Left ventricle myocardium inferior (tissue), 1 donor: ENCODE results near the gene PABPN1L. TPM values are rescaled to one million over a fixed set of nuclear protein-coding genes. Genes with fewer than 3 reads are reported as not detected.
A peak's percentile ranks its signal among the peaks of the same experiment; 100 is the strongest.

Source experiments
- DNase-seq: peaks from one replicate; pipeline ENCODE4 v3.0.0-alpha.2; 2020
- H3K27ac ChIP-seq: fragments of 200-600 bp; replicated peaks from 2 replicates; pipeline ENCODE4 v1.8.0; 2021
- H3K27me3 ChIP-seq: fragments of 200-600 bp; 2 replicates; pipeline ENCODE4 v1.8.0; 2021; ENCODE audit warnings: low read depth
- H3K36me3 ChIP-seq: fragments of 200-600 bp; 2 replicates; pipeline ENCODE4 v1.8.0; 2021
- H3K4me1 ChIP-seq: fragments of 200-600 bp; 2 replicates; pipeline ENCODE4 v1.8.0; 2021
- H3K4me3 ChIP-seq: fragments of 200-600 bp; 2 replicates; pipeline ENCODE4 v1.8.0; 2021; ENCODE audit warnings: mild to moderate bottlenecking, moderate library complexity
- H3K9me3 ChIP-seq: fragments of 200-600 bp; replicated peaks from 2 replicates; pipeline ENCODE4 v1.8.0; 2021
- CTCF ChIP-seq: fragments of 200-600 bp; IDR thresholded peaks from 2 replicates; pipeline ENCODE4 v1.8.0; 2021; ENCODE audit warnings: antibody characterized with exemption, mild to moderate bottlenecking, borderline replicate concordance
- intact Hi-C: fragments of 100-400 bp; cut with micrococcal nuclease; formaldehyde crosslinking; loops from one replicate; pipeline ENCODE4 v1.11.0; 2022
- total RNA-seq: library from RNA; stranded (reverse); fragmentation: NEBNext Ultra II Directional; extraction: Animal tissue kit (Norgen Biotek cat#: 25700); gene quantifications from one replicate; pipeline ENCODE4 v1.2.1, GENCODE V29; 2021
- donor health status: DM: no; HTN: yes; CAD: no; lungs with severe emphysema.

PABPN1L gene
- total RNA-seq, 1 donor from 2014 or later: not detected

GRCh38 chr16:88856122-88856827 is 10.2 kb downstream of the PABPN1L start:
- H3K9me3 ChIP-seq: no peaks in the 10 kb centered on the region
- H3K27ac ChIP-seq: peak overlapping the region; percentile 92
- TF ChIP-seq CTCF: no peak
- H3K4me3 ChIP-seq: peak overlapping the region; percentile 98
- no peak for DNase-seq
- intact Hi-C loops: no loop called here
- H3K36me3 ChIP-seq: peaks cover 21% of the 10 kb centered on the region
- H3K27me3 ChIP-seq: no peaks in the 10 kb centered on the region
- H3K4me1 ChIP-seq: peaks cover 32% of the 10 kb centered on the region

- no peak for DNase-seq
- no peak for TF ChIP-seq CTCF
- Histone ChIP-seq H3K27me3 (no peaks in the 10 kb centered on the region), H3K9me3 (no peaks in the 10 kb centered on the region), H3K27ac (peak overlapping the region; percentile 92), H3K36me3 (peaks cover 21% of the 10 kb centered on the region), H3K4me1 (peaks cover 32% of the 10 kb centered on the region), H3K4me3 (peak overlapping the region; percentile 98)
- intact Hi-C loops: no loop called here
Measured at GRCh38 chr16:88855736-88856121, 10.7 kb downstream of the PABPN1L start.

GRCh38 chr16:88855176-88855575 is 11.3 kb downstream of the PABPN1L start:
- H3K9me3 ChIP-seq: no peaks in the 10 kb centered on the region
- H3K4me1 ChIP-seq: peaks cover 32% of the 10 kb centered on the region
- DNase-seq: no peak
- H3K4me3 ChIP-seq: no peak overlapping the region
- TF ChIP-seq CTCF: no peak
- H3K36me3 ChIP-seq: peaks cover 19% of the 10 kb centered on the region
- no peak overlapping the region for H3K27ac ChIP-seq
- H3K27me3 ChIP-seq: no peaks in the 10 kb centered on the region
- intact Hi-C loops: no loop called here

GRCh38 chr16:88854306-88855111 is 12.0 kb downstream of the PABPN1L start:
- intact Hi-C loops: no loop called here
- peaks cover 32% of the 10 kb centered on the region for H3K4me1 ChIP-seq
- H3K36me3 ChIP-seq: peaks cover 18% of the 10 kb centered on the region
- DNase-seq: no peak
- no peak overlapping the region for H3K27ac ChIP-seq
- TF ChIP-seq CTCF: no peak
- H3K4me3 ChIP-seq: no peak overlapping the region
- H3K27me3 ChIP-seq: no peaks in the 10 kb centered on the region
- no peaks in the 10 kb centered on the region for H3K9me3 ChIP-seq

- no peak for DNase-seq
- H3K27ac ChIP-seq: no peak overlapping the region
Measured at GRCh38 chr16:88853325-88853941, 13.0 kb downstream of the PABPN1L start.

More at GRCh38 chr16:88853325-88853941, 13.0 kb downstream of the PABPN1L start:
- Histone ChIP-seq H3K36me3 (peaks cover 15% of the 10 kb centered on the region), H3K9me3 (no peaks in the 10 kb centered on the region), H3K4me3 (no peak overlapping the region), H3K4me1 (peaks cover 28% of the 10 kb centered on the region), H3K27me3 (no peaks in the 10 kb centered on the region)
- TF ChIP-seq CTCF: no peak
- intact Hi-C loops: no loop called here
